Smooth muscle cell of the brain vasculature (primary cell): ENCODE measurements around the gene PATL1.

Experiments used
- DNase-seq: peaks from one replicate; pipeline ENCODE4 v3.0.0-alpha.2; 2012; ENCODE audit warnings: low read depth, low spot score

Gene PATL1

DNA sequence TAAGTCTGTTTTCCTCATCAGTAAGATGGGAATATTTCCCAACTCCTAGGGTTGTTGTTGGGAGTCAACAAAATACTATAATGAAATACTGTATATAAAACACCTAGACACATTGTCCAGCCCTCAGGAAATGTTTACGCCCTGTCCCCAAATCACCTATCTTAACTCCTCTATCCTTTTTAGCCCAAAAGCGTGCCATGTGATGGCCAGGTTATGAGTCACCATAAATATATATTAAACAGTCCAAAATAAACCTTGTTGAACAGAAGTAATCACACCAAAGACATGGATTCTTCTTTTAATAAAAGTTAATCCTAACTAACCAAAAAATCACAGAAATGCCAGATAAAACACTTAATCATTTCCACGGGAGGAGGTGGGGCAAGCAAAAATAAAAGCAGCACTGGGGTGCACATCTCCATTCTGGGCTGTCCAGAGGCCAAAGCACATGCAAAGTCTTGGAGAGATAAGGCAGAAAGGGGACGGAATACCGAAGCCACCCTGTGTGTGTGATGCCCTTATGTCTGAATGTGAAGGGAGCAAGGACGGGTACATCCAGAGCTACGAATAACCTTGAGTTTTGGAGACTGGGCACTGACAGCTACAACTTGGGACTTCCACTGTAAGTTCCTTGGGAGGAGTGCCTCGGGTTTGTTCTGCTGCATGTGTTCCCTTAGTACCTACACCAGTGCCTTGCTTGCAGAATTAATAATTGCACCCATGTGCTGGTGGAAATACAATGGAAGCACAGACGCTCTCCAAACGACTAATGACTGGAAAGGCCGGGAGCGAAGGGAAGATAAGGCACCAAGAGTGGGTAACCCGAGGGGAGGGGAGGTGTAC lies 54.3 kb downstream of the PATL1 start:
- no peak for DNase-seq

DNA sequence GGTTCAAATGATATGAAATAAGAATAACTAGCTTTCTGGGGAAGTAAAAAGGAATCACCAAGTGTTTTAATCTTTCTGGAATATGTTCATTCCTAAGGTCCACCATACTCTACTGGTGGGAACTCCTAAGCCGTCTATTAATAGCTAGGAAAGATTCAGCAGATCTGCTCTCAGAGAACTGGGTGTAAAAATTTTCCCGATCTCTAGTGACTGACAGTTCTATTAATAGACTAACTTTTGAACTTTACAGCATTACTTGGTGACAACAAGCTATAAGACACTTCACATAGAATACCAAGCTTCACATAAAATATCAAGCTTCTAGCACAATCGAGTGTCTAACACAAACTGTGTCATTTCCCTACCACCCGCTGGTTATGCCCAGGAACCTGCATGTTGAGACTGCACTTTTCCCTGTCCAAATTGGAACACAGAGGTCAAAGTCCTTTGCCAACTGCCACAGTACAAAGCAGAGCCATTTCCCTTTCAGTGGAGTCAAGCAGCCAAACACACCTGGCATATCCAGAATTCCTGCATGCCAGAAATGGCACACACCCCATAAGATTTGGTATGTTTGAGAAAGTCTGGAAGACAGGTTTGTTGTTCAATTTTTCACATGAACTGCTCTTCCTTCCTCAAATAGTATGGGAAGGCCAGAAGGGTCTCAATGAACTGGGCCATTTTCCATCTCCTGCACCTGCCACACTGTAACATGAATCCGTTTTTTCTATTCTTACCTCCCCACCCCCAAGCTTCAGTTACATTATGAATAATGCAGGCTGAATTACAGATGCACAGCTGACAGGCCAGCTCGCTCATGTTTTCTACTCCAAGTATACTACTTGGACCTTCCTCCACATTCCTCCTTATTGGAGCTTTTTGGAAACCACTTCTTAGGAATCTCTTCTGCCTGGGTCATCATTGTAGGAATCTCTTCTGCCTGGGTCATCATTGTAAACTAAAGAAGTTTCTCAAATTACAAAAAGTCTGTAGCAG lies 57.0 kb downstream of the PATL1 start:
- no peak for DNase-seq

DNA sequence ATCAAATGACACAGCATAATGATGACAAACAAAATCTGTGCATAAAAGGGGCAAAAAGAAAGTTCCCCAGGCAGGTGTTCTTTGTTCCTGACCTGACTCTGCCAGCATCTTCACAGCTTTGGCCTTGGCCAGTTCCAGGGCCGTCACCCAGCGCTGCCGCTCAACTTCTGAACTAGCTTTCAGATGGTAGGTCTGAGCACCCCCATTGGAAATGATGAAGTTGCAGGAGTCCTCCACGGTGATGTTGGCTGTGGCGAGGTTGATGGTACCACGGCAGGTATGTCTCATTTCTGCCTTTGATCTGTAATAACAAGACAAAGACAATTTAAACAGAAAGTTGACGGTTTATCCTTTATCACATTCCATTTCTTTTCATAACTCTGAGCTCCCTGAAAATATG lies 58.5 kb downstream of the PATL1 start:
- no peak for DNase-seq

DNA sequence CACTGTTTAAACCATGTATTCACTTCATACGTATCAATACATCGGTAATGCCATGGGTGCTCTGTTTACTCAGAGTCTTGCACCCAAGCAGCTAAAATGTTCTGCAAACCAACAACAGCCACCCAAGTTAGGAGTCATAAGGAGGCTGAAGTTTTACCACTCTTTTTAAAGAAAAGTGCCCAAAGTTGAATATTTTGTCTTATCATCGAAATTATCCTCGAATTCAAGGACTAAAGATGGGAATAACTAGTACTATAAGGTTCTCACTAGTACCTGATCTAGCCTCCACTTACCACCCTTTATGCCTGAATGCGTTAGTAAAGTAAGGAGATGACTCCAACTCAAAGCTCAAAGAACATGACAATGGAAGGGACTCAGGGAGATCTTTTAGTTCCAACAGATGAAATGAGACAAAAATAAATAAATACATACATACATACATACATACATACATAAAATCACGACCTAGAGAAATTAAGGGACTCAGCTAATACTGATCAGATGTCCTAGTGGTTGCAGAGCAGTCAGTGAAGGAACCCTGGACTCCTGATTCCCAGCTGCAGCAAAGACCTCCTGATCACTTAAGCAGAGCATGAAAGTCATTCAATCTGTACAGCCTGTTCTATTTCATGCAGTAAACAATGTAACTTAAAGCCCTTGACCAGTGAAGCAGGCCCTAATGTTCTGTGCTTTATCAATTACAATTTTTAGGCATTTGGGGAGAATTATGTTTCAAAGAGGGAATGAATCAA lies 61.0 kb downstream of the PATL1 start:
- DNase-seq = no peak

DNA sequence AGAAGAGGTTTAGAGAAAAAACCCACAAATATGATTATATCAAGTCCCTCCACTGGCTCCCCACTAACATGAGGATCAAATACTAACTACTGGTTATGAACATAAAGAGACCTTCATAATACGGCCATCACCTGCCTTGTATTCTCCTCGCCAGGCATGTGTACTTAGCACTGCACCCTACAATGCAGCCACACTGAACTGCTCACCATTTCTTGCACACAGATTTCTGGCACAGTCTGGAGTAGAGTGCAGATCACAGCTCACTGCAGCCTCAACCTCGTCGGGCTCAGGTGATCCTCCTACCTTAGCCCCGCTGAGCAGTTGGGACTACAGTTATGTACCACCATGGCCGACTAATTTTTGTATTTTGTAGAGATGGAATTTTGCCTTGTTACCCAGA lies 66.4 kb downstream of the PATL1 start:
- DNase-seq = no peak

DNA sequence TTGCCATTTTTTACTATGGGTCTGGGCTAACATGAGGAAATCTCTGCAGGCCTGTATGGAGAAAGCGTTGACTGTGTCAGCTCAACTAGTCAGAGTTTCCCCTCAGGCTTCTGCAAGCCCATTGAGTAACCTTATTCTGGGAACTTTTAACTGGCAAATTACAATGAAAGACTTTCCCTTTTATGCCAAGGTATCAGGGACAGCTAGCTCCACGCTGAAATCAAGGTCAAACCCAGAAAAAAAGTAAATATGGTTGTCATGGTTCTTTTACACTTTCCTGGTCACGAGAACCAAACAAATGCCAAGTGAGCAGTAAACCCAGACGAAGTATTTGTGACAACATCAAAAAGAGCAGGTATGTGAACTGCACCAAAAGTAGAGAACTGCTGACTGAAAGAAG lies 67.0 kb downstream of the PATL1 start:
- DNase-seq = no peak

DNA sequence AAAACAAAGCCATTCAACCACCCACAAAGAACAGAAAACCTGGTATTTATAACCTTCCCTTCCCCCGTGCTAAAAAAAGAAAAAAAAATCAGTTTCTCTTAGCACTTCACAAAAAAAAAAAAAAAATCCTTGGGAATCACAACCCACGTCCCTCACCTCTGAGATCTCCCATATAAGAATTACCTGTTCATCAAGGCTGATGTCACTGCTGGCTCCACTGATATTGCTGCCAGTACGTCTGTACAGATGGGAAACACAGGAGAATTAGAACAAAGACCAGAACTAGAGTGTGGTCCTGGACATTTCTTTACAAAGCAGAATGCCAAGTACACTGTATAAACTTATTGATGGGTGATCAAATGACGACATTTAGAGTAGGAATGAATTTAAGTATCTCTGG lies 68.2 kb downstream of the PATL1 start:
- no peak for DNase-seq

DNA sequence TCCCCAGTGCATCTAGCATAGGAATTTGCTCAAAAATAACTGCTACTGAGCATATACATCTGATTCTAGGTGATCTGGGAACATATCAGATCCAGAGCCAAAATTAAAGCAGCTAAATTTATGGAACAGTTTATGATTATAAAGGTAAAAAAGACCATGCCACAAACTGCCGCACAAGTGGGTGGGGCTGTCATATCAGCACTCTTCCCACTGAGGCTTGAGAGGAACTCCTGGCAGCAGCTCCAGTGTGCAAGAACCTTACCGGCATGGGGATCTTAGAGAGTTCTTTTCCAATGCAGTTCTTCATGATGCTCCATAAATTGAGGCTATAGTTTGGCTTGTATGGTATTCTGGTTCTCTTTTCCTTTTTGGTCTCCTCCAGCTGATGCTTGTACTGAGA lies 68.6 kb downstream of the PATL1 start:
- DNase-seq = no peak

DNA sequence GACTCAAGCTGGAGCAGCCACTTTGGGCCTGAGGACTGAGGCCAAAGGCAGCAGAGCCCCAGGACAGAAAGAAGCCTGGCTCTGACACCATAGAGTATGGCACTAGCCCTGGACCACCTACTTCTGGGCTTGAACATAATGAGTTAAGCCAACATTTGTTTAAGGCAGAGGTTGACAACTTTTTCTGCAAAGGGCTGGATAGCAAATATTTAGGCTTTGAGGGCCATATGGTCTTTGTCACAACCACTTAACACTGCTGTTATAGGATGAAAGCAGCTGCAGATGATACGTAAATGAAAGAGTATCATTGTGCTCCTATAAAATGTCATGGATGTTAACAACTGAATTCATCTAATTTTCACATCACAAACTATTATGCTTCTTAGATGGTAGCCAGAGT lies 69.9 kb downstream of the PATL1 start:
- DNase-seq = no peak
